Neural cell (in vitro differentiated cells): ENCODE results near the gene AGBL4.

ENCODE experiments used
- CTCF ChIP-seq: fragments of 450-650 bp; IDR thresholded peaks from 2 replicates; pipeline ENCODE4 v1.5.1; 2014; ENCODE audit warnings: antibody characterized with exemption, mild to moderate bottlenecking, moderate library complexity; ENCODE audit not compliant: poor library complexity, severe bottlenecking
- EP300 ChIP-seq: fragments of 450-650 bp; conservative IDR thresholded peaks from 2 replicates; pipeline ENCODE4 v1.6.1; 2014; ENCODE audit warnings: antibody characterized with exemption, mild to moderate bottlenecking, moderate library complexity; ENCODE audit not compliant: poor library complexity, severe bottlenecking
- EZH2 ChIP-seq: fragments of 200-600, 300-800 bp; shearing (Covaris generic), sonication (generic); IDR thresholded peaks from 2 replicates; pipeline ENCODE4 v1.6.1; 2014; ENCODE audit warnings: antibody characterized with exemption, low read length, borderline replicate concordance, mild to moderate bottlenecking; ENCODE audit not compliant: insufficient read depth, poor library complexity, severe bottlenecking
- MXI1 ChIP-seq: fragments of 450-650 bp; conservative IDR thresholded peaks from 2 replicates; pipeline ENCODE4 v1.6.1; 2014; ENCODE audit warnings: antibody characterized with exemption, mild to moderate bottlenecking; ENCODE audit not compliant: poor library complexity, severe bottlenecking
- POLR2AphosphoS5 ChIP-seq: IDR thresholded peaks from 2 replicates; pipeline ENCODE4 v1.6.1; 2012
- RAD21 ChIP-seq: fragments of 450-650 bp; conservative IDR thresholded peaks from 2 replicates; pipeline ENCODE4 v1.6.1; 2014; ENCODE audit warnings: antibody characterized with exemption, mild to moderate bottlenecking, moderate library complexity
- REST ChIP-seq: IDR thresholded peaks from 2 replicates; pipeline ENCODE4 v1.6.1; 2012; ENCODE audit warnings: borderline replicate concordance

DNA sequence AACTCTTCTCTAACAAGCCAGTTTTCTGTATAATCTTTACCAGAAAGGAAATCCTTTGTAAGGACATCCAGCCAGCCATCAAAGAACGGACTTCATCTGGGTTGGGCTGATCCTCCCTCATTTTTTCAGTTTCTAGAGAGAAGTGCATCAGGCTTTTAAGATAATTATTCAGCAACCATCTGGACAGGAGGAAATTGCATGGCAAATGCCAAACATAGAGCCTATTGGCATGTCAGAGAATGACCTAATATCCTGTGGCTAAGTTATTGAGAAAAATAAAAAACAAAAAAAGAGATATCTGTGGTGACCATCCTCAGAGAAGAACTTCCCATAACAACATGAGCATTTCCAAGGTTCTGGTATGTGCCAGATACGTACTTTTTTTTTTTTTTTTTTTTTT, 1172.1 kb downstream of the AGBL4 start:
- TF ChIP-seq MXI1 (no peak), POLR2AphosphoS5 (no peak), EP300 (no peak), CTCF (no peak), RAD21 (no peak), EZH2 (no peak), REST (no peak)
